Fibroblast of the aortic adventitia (primary cell): Measurements from ENCODE around the gene GART. TPM values are rescaled to one million over a fixed set of nuclear protein-coding genes. Genes with fewer than 3 reads are reported as not detected.

Source experiments
- DNase-seq: peaks from one replicate; pipeline ENCODE4 v3.0.0-alpha.2; 2010; ENCODE audit warnings: low read depth
- H3K4me3 ChIP-seq: 2 replicates; pipeline ENCODE4 v1.5.1; 2011; ENCODE audit warnings: low read depth, mild to moderate bottlenecking, control low read depth, low read length, moderate library complexity
- CTCF ChIP-seq: IDR thresholded peaks from 2 replicates; pipeline ENCODE4 v1.5.1; 2011; ENCODE audit warnings: mild to moderate bottlenecking, low read length, control low read depth, inconsistent platforms; ENCODE audit not compliant: insufficient read depth
- total RNA-seq: library from RNA; depleted of rRNA; stranded (reverse); fragments of >200 nt; gene quantifications from 2 replicates; pipeline ENCODE4 v1.2.3, GENCODE V29; 2012; ENCODE audit warnings: low replicate concordance

GART gene
- total RNA-seq = 75.4 and 104 TPM in 2 replicates

GRCh38 chr21:33541756-33542639, at the start of gene GART:
TSS of gene GART (minus strand) at chr21:33542117. CDS start at chr21:33539315, 2,802 bp downstream.
- H3K4me3 ChIP-seq = peak within 1 kb of the TSS; percentile 94
- peak; percentile 63 for DNase-seq
- no peak for TF ChIP-seq CTCF

GRCh38 chr21:33588485-33589335, 46.8 kb upstream of the GART start, which contains the start of gene DONSON:
TSS of gene DONSON (minus strand) at chr21:33588684. CDS start at chr21:33588641, 43 bp downstream.
- peak; percentile 70 for DNase-seq
- TF ChIP-seq CTCF = no peak
- H3K4me3 ChIP-seq = peak within 1 kb of the TSS; percentile 85

- DNase-seq = peak; percentile 37
- H3K4me3 ChIP-seq = peak overlapping the region; percentile 85
- TF ChIP-seq CTCF = no peak
These were observed 46.0 kb upstream of the GART start for GRCh38 chr21:33587792-33588484.

- no peak for TF ChIP-seq CTCF
- peak overlapping the region; percentile 38 for H3K4me3 ChIP-seq
These were observed 45.0 kb upstream of the GART start for GRCh38 chr21:33586927-33587326.

GRCh38 chr21:33584455-33584854, 42.5 kb upstream of the GART start:
- TF ChIP-seq CTCF = no peak
- H3K4me3 ChIP-seq = no peak overlapping the region
- peak; percentile 42 for DNase-seq

More at GRCh38 chr21:33586927-33587326, 45.0 kb upstream of the GART start:
- DNase-seq = no peak

- no peak overlapping the region for H3K4me3 ChIP-seq
- TF ChIP-seq CTCF = no peak
- DNase-seq = no peak
These were observed 37.1 kb upstream of the GART start for GRCh38 chr21:33578959-33579542.
